GM12878 (cell line): ENCODE data around the gene PDZRN3. TPM values are rescaled to one million over a fixed set of nuclear protein-coding genes. Genes with fewer than 3 reads are reported as not detected.

Source experiments
- ATAC-seq: fragments of 200-7000 bp; cut with Tn5 transposase; 3 replicates; pipeline ENCODE4 v1.9.1; 2020; ENCODE audit warnings: mild to moderate bottlenecking, moderate library complexity
- BruUV-seq: library from RNA; stranded (reverse); fragments of 400-500 nt; replicated peaks from 2 replicates; lab custom pipeline; 2021; lab: Mats Ljungman, UMichigan
- CTCF ChIA-PET: fragments of 300-600 bp; sonication (Branson Sonifier 250); formaldehyde crosslinking; extraction: SDS; loops from one replicate; lab custom pipeline; 2021; ENCODE audit warnings: inconsistent platforms; lab: Yijun Ruan, JAX
- POLR2A ChIA-PET: fragments of 350-600 bp; formaldehyde crosslinking; extraction: SDS; loops from one replicate; lab custom pipeline; 2021; ENCODE audit warnings: inconsistent platforms; lab: Charles Lee
- RAD21 ChIA-PET: fragments of 300-600 bp; sonication (Branson Sonifier 250); formaldehyde crosslinking; loops from one replicate; lab custom pipeline; 2023; ENCODE audit warnings: antibody characterized with exemption; ENCODE audit not compliant: unreplicated experiment; lab: Charles Lee
- SMC1A ChIA-PET: fragments of 300-600 bp; sonication (Branson Sonifier 250); formaldehyde crosslinking; loops from one replicate; lab custom pipeline; 2023; ENCODE audit not compliant: unreplicated experiment, uncharacterized antibody; lab: Charles Lee
- DNase-seq: peaks from one replicate; pipeline ENCODE4 v3.0.0-alpha.2; 2011; ENCODE audit warnings: low read depth, low spot score
- FAIRE-seq: peaks from 3 replicates; lab custom pipeline; 2011; peaks lifted over from hg19 to GRCh38; lab: Jason Lieb, UNC
- H2AFZ ChIP-seq: 2 replicates; pipeline ENCODE4 v1.6.0; 2011; ENCODE audit warnings: low read depth, low read length, control low read depth; ENCODE audit not compliant: control insufficient read depth
- H3K27ac ChIP-seq: 2 replicates; pipeline ENCODE4 v1.5.1; 2011; ENCODE audit warnings: control low read depth; ENCODE audit not compliant: control insufficient read depth, insufficient read depth
- H3K27me3 ChIP-seq, 2 experiments: replicated peaks in 1 of 2; 2 replicates each; pipeline versions ENCODE4 v1.6.0 to v1.6.1; 2011; ENCODE audit warnings: low read length in 1 of 2; ENCODE audit not compliant: control insufficient read depth in 2 of 2, insufficient read depth in 2 of 2
- H3K36me3 ChIP-seq, 2 experiments: 2 replicates each; pipeline ENCODE4 v1.5.1; 2011; ENCODE audit warnings: low read length in 1 of 2; ENCODE audit not compliant: control insufficient read depth in 2 of 2, insufficient read depth in 2 of 2
- H3K4me1 ChIP-seq: 2 replicates; pipeline ENCODE4 v1.6.1; 2011; ENCODE audit warnings: mild to moderate bottlenecking, low read length, moderate library complexity, mixed read lengths; ENCODE audit not compliant: control insufficient read depth, insufficient read depth
- H3K4me2 ChIP-seq: 2 replicates; pipeline ENCODE4 v1.6.0; 2011; ENCODE audit warnings: control low read depth; ENCODE audit not compliant: control insufficient read depth, insufficient read depth
- H3K4me3 ChIP-seq: fragments of 200-600 bp; sonication (generic); 2 replicates; pipeline ENCODE4 v1.5.1; 2016
- H3K79me2 ChIP-seq: 2 replicates; pipeline ENCODE4 v1.6.0; 2011; ENCODE audit warnings: low read length; ENCODE audit not compliant: control insufficient read depth, insufficient read depth
- H3K9ac ChIP-seq: 2 replicates; pipeline ENCODE4 v1.8.0; 2011; ENCODE audit warnings: low read length, control low read depth, mixed read lengths; ENCODE audit not compliant: control insufficient read depth, insufficient read depth
- H3K9me3 ChIP-seq: replicated peaks from 3 replicates; pipeline ENCODE4 v1.5.1; 2011; ENCODE audit warnings: mild to moderate bottlenecking, low read length; ENCODE audit not compliant: control insufficient read depth, insufficient read depth
- H4K20me1 ChIP-seq: 2 replicates; pipeline ENCODE4 v1.6.0; 2011; ENCODE audit not compliant: control insufficient read depth, insufficient read depth
- CHD4 ChIP-seq: fragments of 200-600 bp; sonication (generic); IDR thresholded peaks from 2 replicates; pipeline ENCODE4 v1.6.1; 2016; ENCODE audit warnings: mild to moderate bottlenecking
- EZH2 ChIP-seq: IDR thresholded peaks from 2 replicates; pipeline ENCODE4 v1.6.1; 2012; ENCODE audit warnings: low read depth, mild to moderate bottlenecking, control low read depth, inconsistent platforms, low read length, borderline replicate concordance; ENCODE audit not compliant: control insufficient read depth
- RFX5 ChIP-seq: IDR thresholded peaks from 2 replicates; pipeline ENCODE4 v1.6.1; 2011; ENCODE audit warnings: low read depth, low read length, improper control_type of control experiment
- SMAD5 ChIP-seq: IDR thresholded peaks from 2 replicates; pipeline ENCODE4 v1.6.1; 2016; ENCODE audit warnings: antibody characterized with exemption, low read depth
- ZNF622 ChIP-seq: fragments of 450-650 bp; IDR thresholded peaks from 2 replicates; pipeline ENCODE4 v1.6.1; 2017; ENCODE audit warnings: mild to moderate bottlenecking, inconsistent platforms
- WGBS: methylation state at CpG from one replicate; pipeline ENCODE4 v1.1.6; 2016; ENCODE audit warnings: low lambda C conversion rate; ENCODE audit not compliant: insufficient replicate concordance, insufficient coverage; ENCODE audit errors: missing lambda C conversion rate; 5-methylcytosine and 5-hydroxymethylcytosine counted together
- in situ Hi-C: fragments of 300-500 bp; cut with MboI; formaldehyde crosslinking; loops from 9 replicates; pipeline ENCODE4 v1.14.3; 2018; ENCODE audit warnings: mixed read lengths
- intact Hi-C: fragments of 100-400 bp; cut with micrococcal nuclease; formaldehyde crosslinking; loops from one replicate; pipeline ENCODE4 v1.14.2; 2022; ENCODE audit not compliant: unreplicated experiment
- polyA plus RNA-seq, 11 experiments: library from polyadenylated mRNA; depleted of rRNA in 4 of 11; unstranded in 6 of 11; stranded (reverse) in 5 of 11; fragments of >200 nt; fragmentation: Nextera tagmentation in 4 of 11; fragmentation: Illumina TruSeq in 1 of 11; extraction: Ambion mirVana in 4 of 11; extraction: Trizol in 1 of 11; gene quantifications; 1 replicate in 1 of 11; 2 replicates in 10 of 11; pipeline versions ENCODE4 v1.2.1 to v1.2.3, GENCODE V29; 2011 to 2016; ENCODE audit warnings: inconsistent platforms in 2 of 11, missing spikeins in 2 of 11, low read depth in 1 of 11
- total RNA-seq, 4 experiments: library from RNA; depleted of rRNA in 3 of 4; stranded (reverse); fragments of >200 nt in 3 of 4; fragmentation: Illumina TruSeq in 1 of 4; extraction: Trizol in 1 of 4; gene quantifications; 2 replicates each; pipeline versions ENCODE4 v1.2.1 to v1.2.3, GENCODE V29; 2013 to 2021
- TF ChIP-seq, protein P1 (sequence below): IDR thresholded peaks from 2 replicates; pipeline ENCODE4 v1.6.1; 2011; ENCODE audit warnings: mild to moderate bottlenecking, low read depth, low read length, moderate library complexity; ENCODE audit not compliant: insufficient replicate concordance
- TF ChIP-seq, protein P2 (sequence below): fragments of 450-650 bp; IDR thresholded peaks from 2 replicates; pipeline ENCODE4 v1.6.1; 2017; ENCODE audit warnings: antibody characterized with exemption, mild to moderate bottlenecking, moderate library complexity
- TF ChIP-seq, protein P3 (sequence below): fragments of 450-650 bp; IDR thresholded peaks from 2 replicates; pipeline ENCODE4 v1.6.1; 2017; ENCODE audit warnings: borderline replicate concordance

PDZRN3 gene
- total and polyA plus RNA-seq, 10 of the 15 experiments (the other 5 are each of a cell fraction or from before 2014, with no cell fraction given), result 0.07 to 0.37 (median 0.12) TPM; not detected in 6

DNA sequence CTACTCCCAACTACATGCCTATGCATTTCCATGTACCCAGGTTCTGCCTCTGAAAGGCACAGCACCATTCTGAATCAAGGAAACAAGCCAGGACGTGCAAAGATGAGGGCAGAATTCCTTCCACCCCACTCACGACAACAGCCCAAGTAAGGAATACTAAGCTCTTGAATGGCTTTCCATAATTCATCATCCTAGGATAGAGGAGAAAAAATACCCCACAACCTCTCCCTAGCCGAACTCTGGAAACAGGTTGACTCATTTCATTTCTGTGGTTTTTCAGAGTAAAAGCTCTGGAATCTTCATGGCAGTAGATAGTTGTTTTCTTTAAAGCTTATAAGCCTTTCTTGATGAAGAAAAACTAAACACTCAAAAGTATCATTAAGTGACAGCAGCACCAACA is 77.8 kb downstream of the PDZRN3 start (continued):
- TF ChIP-seq, protein P1, sequence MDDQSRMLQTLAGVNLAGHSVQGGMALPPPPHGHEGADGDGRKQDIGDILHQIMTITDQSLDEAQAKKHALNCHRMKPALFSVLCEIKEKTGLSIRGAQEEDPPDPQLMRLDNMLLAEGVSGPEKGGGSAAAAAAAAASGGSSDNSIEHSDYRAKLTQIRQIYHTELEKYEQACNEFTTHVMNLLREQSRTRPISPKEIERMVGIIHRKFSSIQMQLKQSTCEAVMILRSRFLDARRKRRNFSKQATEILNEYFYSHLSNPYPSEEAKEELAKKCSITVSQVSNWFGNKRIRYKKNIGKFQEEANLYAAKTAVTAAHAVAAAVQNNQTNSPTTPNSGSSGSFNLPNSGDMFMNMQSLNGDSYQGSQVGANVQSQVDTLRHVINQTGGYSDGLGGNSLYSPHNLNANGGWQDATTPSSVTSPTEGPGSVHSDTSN, result no peak
- TF ChIP-seq, protein P2, sequence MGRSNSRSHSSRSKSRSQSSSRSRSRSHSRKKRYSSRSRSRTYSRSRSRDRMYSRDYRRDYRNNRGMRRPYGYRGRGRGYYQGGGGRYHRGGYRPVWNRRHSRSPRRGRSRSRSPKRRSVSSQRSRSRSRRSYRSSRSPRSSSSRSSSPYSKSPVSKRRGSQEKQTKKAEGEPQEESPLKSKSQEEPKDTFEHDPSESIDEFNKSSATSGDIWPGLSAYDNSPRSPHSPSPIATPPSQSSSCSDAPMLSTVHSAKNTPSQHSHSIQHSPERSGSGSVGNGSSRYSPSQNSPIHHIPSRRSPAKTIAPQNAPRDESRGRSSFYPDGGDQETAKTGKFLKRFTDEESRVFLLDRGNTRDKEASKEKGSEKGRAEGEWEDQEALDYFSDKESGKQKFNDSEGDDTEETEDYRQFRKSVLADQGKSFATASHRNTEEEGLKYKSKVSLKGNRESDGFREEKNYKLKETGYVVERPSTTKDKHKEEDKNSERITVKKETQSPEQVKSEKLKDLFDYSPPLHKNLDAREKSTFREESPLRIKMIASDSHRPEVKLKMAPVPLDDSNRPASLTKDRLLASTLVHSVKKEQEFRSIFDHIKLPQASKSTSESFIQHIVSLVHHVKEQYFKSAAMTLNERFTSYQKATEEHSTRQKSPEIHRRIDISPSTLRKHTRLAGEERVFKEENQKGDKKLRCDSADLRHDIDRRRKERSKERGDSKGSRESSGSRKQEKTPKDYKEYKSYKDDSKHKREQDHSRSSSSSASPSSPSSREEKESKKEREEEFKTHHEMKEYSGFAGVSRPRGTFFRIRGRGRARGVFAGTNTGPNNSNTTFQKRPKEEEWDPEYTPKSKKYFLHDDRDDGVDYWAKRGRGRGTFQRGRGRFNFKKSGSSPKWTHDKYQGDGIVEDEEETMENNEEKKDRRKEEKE, result no peak
- TF ChIP-seq SMAD5 (no peak), EZH2 (no peak), CHD4 (no peak)

DNA sequence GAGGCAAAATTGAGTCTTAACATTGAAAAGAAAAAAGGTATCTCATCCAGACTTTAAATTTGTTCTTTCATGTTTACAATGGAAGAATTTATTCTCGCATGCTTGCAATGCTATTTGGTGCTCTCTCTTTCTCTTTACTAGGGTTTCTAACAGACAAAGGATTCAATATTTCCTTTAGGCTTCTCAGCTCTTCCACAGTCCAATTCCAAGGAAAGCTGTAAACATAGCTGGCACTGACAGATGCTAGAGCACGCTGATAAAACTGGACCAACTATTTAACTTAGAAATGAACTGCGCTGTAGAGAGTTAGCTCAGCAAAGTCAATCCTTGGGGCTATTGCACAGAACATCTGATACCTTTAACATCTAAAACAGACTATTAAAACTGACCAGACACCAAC is 81.3 kb downstream of the PDZRN3 start:
- no peak overlapping the region for H3K9ac ChIP-seq
- ChIA-PET POLR2A (no interaction called here), CTCF (no interaction called here), SMC1A (no interaction called here), RAD21 (no interaction called here)
- no peak overlapping the region for H3K4me3 ChIP-seq
- H3K79me2 ChIP-seq, result no peaks in the 10 kb centered on the region
- DNase-seq (no peak), FAIRE-seq (no peak), ATAC-seq (no peak)
- no peak overlapping the region for H3K27ac ChIP-seq
- intact Hi-C loops (no loop called here), in situ Hi-C loops (no loop called here)
- no peaks in the 10 kb centered on the region for H4K20me1 ChIP-seq
- H3K36me3 ChIP-seq, result no peaks in the 10 kb centered on the region
- no peaks in the 10 kb centered on the region for H3K9me3 ChIP-seq
- H2AFZ ChIP-seq, result no peak overlapping the region
- no peak overlapping the region for H3K4me2 ChIP-seq
- no TSS peak for BruUV-seq
- 38% methylated on average over 3 of the region's 3 CpGs for WGBS
- H3K27me3 ChIP-seq, result no peaks in the 10 kb centered on the region; a peak in 1 of 4 replicates
- H3K4me1 ChIP-seq, result no peaks in the 10 kb centered on the region
- TF ChIP-seq, protein P3, sequence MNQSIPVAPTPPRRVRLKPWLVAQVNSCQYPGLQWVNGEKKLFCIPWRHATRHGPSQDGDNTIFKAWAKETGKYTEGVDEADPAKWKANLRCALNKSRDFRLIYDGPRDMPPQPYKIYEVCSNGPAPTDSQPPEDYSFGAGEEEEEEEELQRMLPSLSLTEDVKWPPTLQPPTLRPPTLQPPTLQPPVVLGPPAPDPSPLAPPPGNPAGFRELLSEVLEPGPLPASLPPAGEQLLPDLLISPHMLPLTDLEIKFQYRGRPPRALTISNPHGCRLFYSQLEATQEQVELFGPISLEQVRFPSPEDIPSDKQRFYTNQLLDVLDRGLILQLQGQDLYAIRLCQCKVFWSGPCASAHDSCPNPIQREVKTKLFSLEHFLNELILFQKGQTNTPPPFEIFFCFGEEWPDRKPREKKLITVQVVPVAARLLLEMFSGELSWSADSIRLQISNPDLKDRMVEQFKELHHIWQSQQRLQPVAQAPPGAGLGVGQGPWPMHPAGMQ, result no peak
- no peak for TF ChIP-seq RFX5
- TF ChIP-seq, protein P2, result no peak
- TF ChIP-seq ZNF622, result no peak
